OCI-LY3 (cell line): Measurements from ENCODE around the gene B4GALNT3.

ENCODE experiments used
- EZH2phosphoT487 ChIP-seq: fragments of 200-600 bp; shearing (Covaris generic); IDR thresholded peaks from 2 replicates; pipeline ENCODE4 v1.6.1; 2018; ENCODE audit warnings: antibody characterized with exemption, mixed run types, low read depth
- TF ChIP-seq, protein P1 (sequence below): fragments of 200-600, 300-600 bp; sonication (generic); IDR thresholded peaks from 2 replicates; pipeline ENCODE4 v1.5.1; 2014; ENCODE audit warnings: antibody characterized with exemption, low read length, low read depth

GRCh38 chr12:490260-490659, 30.5 kb downstream of the B4GALNT3 start:
- TF ChIP-seq, protein P1, sequence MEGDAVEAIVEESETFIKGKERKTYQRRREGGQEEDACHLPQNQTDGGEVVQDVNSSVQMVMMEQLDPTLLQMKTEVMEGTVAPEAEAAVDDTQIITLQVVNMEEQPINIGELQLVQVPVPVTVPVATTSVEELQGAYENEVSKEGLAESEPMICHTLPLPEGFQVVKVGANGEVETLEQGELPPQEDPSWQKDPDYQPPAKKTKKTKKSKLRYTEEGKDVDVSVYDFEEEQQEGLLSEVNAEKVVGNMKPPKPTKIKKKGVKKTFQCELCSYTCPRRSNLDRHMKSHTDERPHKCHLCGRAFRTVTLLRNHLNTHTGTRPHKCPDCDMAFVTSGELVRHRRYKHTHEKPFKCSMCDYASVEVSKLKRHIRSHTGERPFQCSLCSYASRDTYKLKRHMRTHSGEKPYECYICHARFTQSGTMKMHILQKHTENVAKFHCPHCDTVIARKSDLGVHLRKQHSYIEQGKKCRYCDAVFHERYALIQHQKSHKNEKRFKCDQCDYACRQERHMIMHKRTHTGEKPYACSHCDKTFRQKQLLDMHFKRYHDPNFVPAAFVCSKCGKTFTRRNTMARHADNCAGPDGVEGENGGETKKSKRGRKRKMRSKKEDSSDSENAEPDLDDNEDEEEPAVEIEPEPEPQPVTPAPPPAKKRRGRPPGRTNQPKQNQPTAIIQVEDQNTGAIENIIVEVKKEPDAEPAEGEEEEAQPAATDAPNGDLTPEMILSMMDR, result no peak
- no peak for TF ChIP-seq EZH2phosphoT487
